Kidney (tissue), 14 donors: ENCODE data around the gene FPR1. TPM values are rescaled to one million over a fixed set of nuclear protein-coding genes. Genes with fewer than 3 reads are reported as not detected.

ENCODE experiments used
- DNase-seq, 5 donors: peaks; one replicate each; pipeline ENCODE4 v3.0.0-alpha.2; 2013 to 2020
- FAIRE-seq: peaks from 2 replicates; lab custom pipeline; 2012; peaks lifted over from hg19 to GRCh38; lab: Jason Lieb, UNC
- H3K27ac ChIP-seq, 2 donors: one replicate each; pipeline ENCODE4 v1.7.0; 2013; ENCODE audit warnings: low read depth in 2 of 2, low read length in 2 of 2, inconsistent platforms in 1 of 2
- H3K27me3 ChIP-seq: one replicate; pipeline ENCODE4 v1.7.1; 2013; ENCODE audit warnings: low read length, inconsistent platforms; ENCODE audit not compliant: control insufficient read depth, insufficient read depth
- H3K36me3 ChIP-seq, 3 donors: one replicate each; pipeline versions ENCODE4 v1.7.0 to v1.7.1; 2013; ENCODE audit warnings: low read length in 3 of 3, control low read depth in 1 of 3, inconsistent platforms in 1 of 3; ENCODE audit not compliant: insufficient read depth in 3 of 3, control insufficient read depth in 2 of 3
- H3K4me1 ChIP-seq, 3 donors: one replicate each; pipeline versions ENCODE4 v1.7.0 to v1.7.1; 2013; ENCODE audit warnings: low read length in 3 of 3, inconsistent platforms in 1 of 3, low read depth in 1 of 3; ENCODE audit not compliant: control insufficient read depth in 2 of 3, insufficient read depth in 2 of 3
- H3K4me3 ChIP-seq, 3 donors: one replicate each; pipeline versions ENCODE4 v1.7.0 to v1.8.1; 2013; ENCODE audit warnings: low read length in 3 of 3, control low read depth in 1 of 3, inconsistent platforms in 1 of 3
- H3K9ac ChIP-seq, 3 donors: one replicate each; pipeline versions ENCODE4 v1.7.0 to v1.7.1; 2013; ENCODE audit warnings: low read length in 3 of 3, control low read depth in 1 of 3, inconsistent platforms in 1 of 3
- H3K9me3 ChIP-seq, 3 donors: one replicate each; pipeline versions ENCODE4 v1.7.0 to v1.7.1; 2013; ENCODE audit warnings: low read length in 3 of 3, control low read depth in 1 of 3, inconsistent platforms in 1 of 3; ENCODE audit not compliant: control insufficient read depth in 2 of 3, insufficient read depth in 1 of 3
- CTCF ChIP-seq: IDR thresholded peaks from 3 replicates; pipeline ENCODE4 v1.5.1; 2012; ENCODE audit warnings: mild to moderate bottlenecking, moderate library complexity, borderline replicate concordance; ENCODE audit not compliant: insufficient read depth; ENCODE audit errors: extremely low read depth
- intact Hi-C: fragments of 100-400 bp; cut with DNase I; formaldehyde crosslinking; loops from one replicate; pipeline ENCODE4 v1.11.1; 2022
- polyA plus RNA-seq: library from polyadenylated mRNA; stranded (reverse); fragments of 350-450 nt; fragmentation: Illumina TruSeq; extraction: RNeasy Lipid Tissue Mini Kit (QIAGEN cat#74804); gene quantifications from one replicate; pipeline ENCODE4 v1.2.3, GENCODE V29; 2014; ENCODE audit warnings: low read depth, low replicate concordance; ENCODE audit not compliant: insufficient read depth
- total RNA-seq: library from RNA; stranded (reverse); fragmentation: NEBNext Ultra II Directional; extraction: Animal tissue kit (Norgen Biotek cat#: 25700); gene quantifications from one replicate; pipeline ENCODE4 v1.2.1, GENCODE V29; 2021
- donor health status: control.
- donor health status: control.
- donor health status: control.
- donor health status: control.
- donor health status: control.
- donor health status: DM: yes; HTN: yes; CAD: no.
- donor health status: Normal renal cell carcinoma (clear cell type).

FPR1 gene
- total and polyA plus RNA-seq, 2 donors from 2014 or later, result 2.2 to 16.6 TPM

DNA sequence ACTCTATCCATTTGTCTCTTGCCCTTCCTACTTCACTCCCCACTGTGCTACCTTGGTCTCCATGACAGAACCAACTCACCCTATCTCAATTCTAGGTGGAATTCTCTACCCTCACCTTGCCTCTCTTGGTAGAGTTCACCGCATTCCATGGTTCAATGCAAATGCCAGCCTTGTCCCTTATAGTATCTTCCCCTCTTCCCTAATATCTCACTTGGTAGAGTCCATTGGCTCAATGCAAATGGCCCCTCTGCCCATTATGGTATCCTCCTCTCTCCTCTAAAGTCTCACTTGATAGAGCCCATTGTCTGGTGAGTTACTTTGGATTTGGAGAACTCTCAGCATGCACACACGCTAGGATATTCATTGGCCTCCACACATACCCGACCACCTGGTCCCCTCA lies 35.8 kb downstream of the FPR1 start:
- H3K9me3 ChIP-seq, result no peaks in the 10 kb centered on the region
- TF ChIP-seq CTCF, result no peak
- H3K4me3 ChIP-seq, result no peak overlapping the region
- no peak overlapping the region for H3K27ac ChIP-seq
- no peaks in the 10 kb centered on the region for H3K36me3 ChIP-seq
- H3K4me1 ChIP-seq, result peaks cover 0 to 3% (median 0%) of the 10 kb centered on the region in 3 donors
- DNase-seq (no peak), FAIRE-seq (no peak)
- no peak overlapping the region for H3K9ac ChIP-seq
- peaks cover 15% of the 10 kb centered on the region for H3K27me3 ChIP-seq
- intact Hi-C loops, result no loop called here

DNA sequence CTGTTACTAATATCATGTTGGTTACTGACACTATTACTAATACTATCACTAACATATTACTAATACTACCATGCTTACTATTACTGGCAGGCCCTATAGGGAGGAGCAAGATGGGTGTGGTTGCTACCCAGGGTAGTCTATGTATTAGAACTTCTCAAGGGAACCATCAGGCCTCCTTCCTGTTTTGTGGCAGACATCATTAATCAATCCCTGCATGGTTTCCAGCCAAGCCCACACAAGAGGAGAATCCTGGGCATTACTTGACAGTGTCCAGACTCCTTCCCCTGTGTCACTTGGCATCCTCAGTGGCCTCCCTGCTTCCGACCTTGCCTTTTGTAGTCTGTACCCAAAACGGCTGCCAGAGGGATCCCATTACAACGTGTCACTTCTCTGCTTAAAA lies 36.8 kb downstream of the FPR1 start:
- no peaks in the 10 kb centered on the region for H3K36me3 ChIP-seq
- no peak overlapping the region for H3K9ac ChIP-seq
- H3K4me3 ChIP-seq, result no peak overlapping the region
- DNase-seq (no peak), FAIRE-seq (no peak)
- no peaks in the 10 kb centered on the region for H3K9me3 ChIP-seq
- H3K4me1 ChIP-seq, result peaks cover 0 to 3% (median 0%) of the 10 kb centered on the region in 3 donors
- intact Hi-C loops, result no loop called here
- TF ChIP-seq CTCF, result no peak
- H3K27me3 ChIP-seq, result peaks cover 13% of the 10 kb centered on the region
- no peak overlapping the region for H3K27ac ChIP-seq

DNA sequence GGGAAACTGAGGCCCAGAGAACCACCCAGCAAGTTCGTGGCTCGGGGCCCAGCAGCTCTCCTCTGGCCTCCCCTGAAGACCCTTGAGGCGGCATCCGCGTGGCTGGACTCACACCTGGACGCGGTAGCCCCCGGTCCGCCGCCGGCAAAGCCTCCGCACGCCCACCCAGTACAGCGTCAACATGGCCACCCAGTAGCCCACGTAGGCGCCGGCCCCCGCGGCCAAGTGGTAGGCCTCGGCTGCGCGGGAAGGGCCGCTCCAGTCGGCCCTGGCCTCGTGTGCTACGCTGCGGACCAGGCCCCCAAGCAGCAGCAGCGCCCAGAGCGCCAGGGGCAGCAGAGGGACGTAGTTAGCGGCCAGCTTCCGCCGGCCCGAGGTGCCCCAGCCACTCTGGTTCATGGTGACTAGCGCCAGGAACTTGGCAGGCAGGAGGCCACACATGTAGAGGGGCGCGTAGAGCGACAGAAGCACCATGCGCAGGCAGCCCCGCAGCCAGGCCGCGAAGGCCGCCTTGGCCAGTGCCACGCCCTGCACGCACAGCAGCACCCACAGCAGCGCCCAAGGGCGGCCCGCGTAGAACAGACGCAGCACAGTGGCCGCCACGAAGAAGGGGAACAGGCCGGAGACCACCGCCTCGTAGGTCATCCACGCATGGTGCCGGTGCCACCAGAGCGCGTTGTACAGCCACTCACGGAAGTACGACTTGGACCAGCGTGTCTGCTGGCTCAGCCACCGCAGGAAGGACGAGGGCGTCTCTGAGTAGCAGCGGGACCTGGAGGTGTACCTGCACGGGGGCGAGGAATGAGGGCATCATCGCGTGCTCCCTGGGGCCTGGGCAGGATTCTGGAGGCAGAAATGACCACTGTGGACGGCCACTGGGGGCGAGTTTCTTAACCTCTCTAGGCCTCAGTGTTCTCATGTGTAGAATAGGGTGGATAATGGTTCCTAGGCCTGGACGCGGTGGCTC lies 38.1 kb downstream of the FPR1 start:
- H3K9me3 ChIP-seq, result no peaks in the 10 kb centered on the region
- intact Hi-C loops, result no loop called here
- H3K36me3 ChIP-seq, result no peaks in the 10 kb centered on the region
- no peak overlapping the region for H3K27ac ChIP-seq
- no peak for DNase-seq
- no peak for TF ChIP-seq CTCF
- H3K4me3 ChIP-seq, result no peak overlapping the region
- no peak for FAIRE-seq
- no peak overlapping the region for H3K9ac ChIP-seq
- peaks cover 8% of the 10 kb centered on the region for H3K27me3 ChIP-seq
- no peaks in the 10 kb centered on the region for H3K4me1 ChIP-seq
